GM12874 (cell line): ENCODE data around the gene TRNAU1AP.

Experiments
- CTCF ChIP-seq: IDR thresholded peaks from 2 replicates; pipeline ENCODE4 v1.5.1; 2011; ENCODE audit warnings: low read depth, mild to moderate bottlenecking, control low read depth, low read length, moderate library complexity; ENCODE audit not compliant: insufficient read depth

The TRNAU1AP gene

GRCh38 chr1:28577738-28578536 lies 25.1 kb downstream of the TRNAU1AP start:
- no peak for TF ChIP-seq CTCF

- TF ChIP-seq CTCF: no peak
These were observed 25.9 kb downstream of the TRNAU1AP start for GRCh38 chr1:28578696-28579218.

- TF ChIP-seq CTCF: no peak
These were observed 26.5 kb downstream of the TRNAU1AP start for GRCh38 chr1:28579401-28579800.

GRCh38 chr1:28580722-28581530 lies 28.0 kb downstream of the TRNAU1AP start:
- TF ChIP-seq CTCF: peak; percentile 26

- 0 out of 2 replicates have a peak, but pooled peaks have one; percentile 0 for TF ChIP-seq CTCF
These were observed 28.8 kb downstream of the TRNAU1AP start for GRCh38 chr1:28581531-28582247.

- TF ChIP-seq CTCF: no peak
These were observed 29.3 kb downstream of the TRNAU1AP start for GRCh38 chr1:28582248-28582615.
